ENCODE results near the gene TIMM10. TPM values are rescaled to one million over a fixed set of nuclear protein-coding genes. Genes with fewer than 3 reads are reported as not detected.

Gene TIMM10
- 10 to 100 TPM; 16.8 to 39.6 (median 19.6) TPM for total RNA-seq

DNA sequence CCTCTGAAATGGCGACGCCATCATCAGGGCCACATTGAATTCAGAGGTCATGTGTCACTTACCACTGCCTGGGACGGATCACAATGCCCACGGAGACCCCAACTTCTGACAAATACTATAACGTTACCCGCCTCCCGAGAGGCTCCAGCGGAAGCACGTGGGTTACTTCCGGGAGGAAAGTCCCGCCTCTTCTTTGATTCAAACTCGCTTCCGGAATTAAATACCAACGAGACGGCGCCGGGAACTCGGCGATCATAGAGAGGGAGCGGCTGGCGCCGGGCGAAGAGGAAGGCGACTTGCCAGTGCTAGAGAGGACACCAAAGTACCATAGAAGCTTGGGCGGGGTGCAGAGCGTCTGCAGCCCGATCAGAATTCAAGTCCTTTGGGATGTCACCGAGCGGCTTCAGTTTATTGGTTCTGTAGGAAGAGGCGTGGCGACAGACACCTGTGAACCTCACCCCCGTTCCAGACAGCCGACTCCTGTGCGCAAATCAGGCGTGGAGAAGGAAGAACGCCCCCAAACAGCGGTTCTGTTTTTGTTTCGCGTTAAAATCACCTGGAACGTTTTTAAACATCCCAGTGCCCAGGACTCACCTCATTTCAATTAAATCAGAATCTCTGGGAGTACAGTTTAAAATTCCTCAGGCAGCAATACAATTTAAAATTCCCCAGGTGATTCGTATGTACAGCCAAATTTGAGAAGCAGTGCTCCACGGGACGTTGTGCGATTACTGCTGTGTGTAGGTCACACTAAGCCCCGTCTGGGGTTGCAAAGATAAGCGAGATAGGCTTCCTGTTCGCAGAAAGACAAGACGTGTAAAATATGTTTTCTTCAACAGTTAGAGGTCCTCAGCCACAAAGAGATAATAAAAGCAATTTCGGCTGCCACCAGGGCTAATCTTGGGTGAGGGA lies at the start of gene TIMM10:
TIMM10 (minus strand) TSS at position 159 of the 912 bp plus-strand sequence. CDS start 565 bp downstream, outside the sequence.
- H3K27me3 ChIP-seq = no peaks in the 10 kb centered on the region
- H3K4me1 ChIP-seq = peaks cover 0 to 9% (median 6%) of the 10 kb centered on the region in 4 donors
- TF ChIP-seq CTCF (IDR thresholded peaks at IDR 0.05) (peak in 1 of 6 experiments; percentile 9), POLR2A (IDR thresholded peaks at IDR 0.05) (peak in 1 of 2 donors; percentile 74)
- peaks cover 0 to 5% (median 0%) of the 10 kb centered on the region in 3 donors for H3K36me3 ChIP-seq
- H3K9me3 ChIP-seq = no peaks in the 10 kb centered on the region
- H3K4me3 ChIP-seq = peak within 1 kb of the TSS; percentile 59 to 83 (median 68)
- peak; percentile 94 to 99 (median 95) for DNase-seq
- peak within 1 kb of the TSS; percentile 70 to 78 (median 76) for H3K27ac ChIP-seq

GRCh38 chr11:57574061-57574460 lies 43.5 kb upstream of the TIMM10 start:
- DNase-seq = no peak
- Histone ChIP-seq H3K9me3 (no peaks in the 10 kb centered on the region), H3K4me1 (no peaks in the 10 kb centered on the region), H3K4me3 (no peak overlapping the region), H3K27ac (no peak overlapping the region), H3K27me3 (no peaks in the 10 kb centered on the region), H3K36me3 (no peaks in the 10 kb centered on the region)
- TF ChIP-seq POLR2A (IDR thresholded peaks at IDR 0.05) (no peak), CTCF (IDR thresholded peaks at IDR 0.05) (no peak)

DNA sequence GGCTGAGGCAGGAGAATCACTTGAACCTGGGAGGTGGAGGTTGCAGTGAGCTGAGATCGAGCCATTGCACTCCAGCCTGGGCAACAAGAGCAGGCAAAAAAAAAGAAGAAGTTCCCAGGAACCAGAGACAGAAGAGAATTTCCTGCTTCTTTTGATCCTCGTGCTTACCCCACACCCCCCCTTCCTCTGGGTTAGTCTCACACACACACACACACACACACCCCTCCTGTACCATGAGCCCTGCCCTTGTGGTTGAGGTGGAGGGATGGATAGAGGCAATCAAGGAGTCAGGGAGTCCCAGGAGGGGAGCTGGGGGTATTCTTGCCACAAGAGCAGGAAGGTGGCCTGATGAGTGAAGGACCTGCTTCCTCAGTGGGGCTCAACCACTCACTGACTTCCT lies 41.1 kb upstream of the TIMM10 start:
- Histone ChIP-seq H3K36me3 (no peaks in the 10 kb centered on the region), H3K27me3 (no peaks in the 10 kb centered on the region), H3K4me1 (peaks cover 0 to 3% (median under 1%) of the 10 kb centered on the region in 4 donors), H3K9me3 (no peaks in the 10 kb centered on the region), H3K27ac (no peak overlapping the region), H3K4me3 (no peak overlapping the region)
- TF ChIP-seq POLR2A (IDR thresholded peaks at IDR 0.05) (no peak), CTCF (IDR thresholded peaks at IDR 0.05) (no peak)
- no peak for DNase-seq

GRCh38 chr11:57568330-57568766 lies 37.8 kb upstream of the TIMM10 start:
- no peak for DNase-seq
- TF ChIP-seq CTCF (IDR thresholded peaks at IDR 0.05) (peak in 4 of 6 experiments; percentile 82 to 89 (median 84)), POLR2A (IDR thresholded peaks at IDR 0.05) (no peak)
- H3K9me3 ChIP-seq = no peaks in the 10 kb centered on the region

DNA sequence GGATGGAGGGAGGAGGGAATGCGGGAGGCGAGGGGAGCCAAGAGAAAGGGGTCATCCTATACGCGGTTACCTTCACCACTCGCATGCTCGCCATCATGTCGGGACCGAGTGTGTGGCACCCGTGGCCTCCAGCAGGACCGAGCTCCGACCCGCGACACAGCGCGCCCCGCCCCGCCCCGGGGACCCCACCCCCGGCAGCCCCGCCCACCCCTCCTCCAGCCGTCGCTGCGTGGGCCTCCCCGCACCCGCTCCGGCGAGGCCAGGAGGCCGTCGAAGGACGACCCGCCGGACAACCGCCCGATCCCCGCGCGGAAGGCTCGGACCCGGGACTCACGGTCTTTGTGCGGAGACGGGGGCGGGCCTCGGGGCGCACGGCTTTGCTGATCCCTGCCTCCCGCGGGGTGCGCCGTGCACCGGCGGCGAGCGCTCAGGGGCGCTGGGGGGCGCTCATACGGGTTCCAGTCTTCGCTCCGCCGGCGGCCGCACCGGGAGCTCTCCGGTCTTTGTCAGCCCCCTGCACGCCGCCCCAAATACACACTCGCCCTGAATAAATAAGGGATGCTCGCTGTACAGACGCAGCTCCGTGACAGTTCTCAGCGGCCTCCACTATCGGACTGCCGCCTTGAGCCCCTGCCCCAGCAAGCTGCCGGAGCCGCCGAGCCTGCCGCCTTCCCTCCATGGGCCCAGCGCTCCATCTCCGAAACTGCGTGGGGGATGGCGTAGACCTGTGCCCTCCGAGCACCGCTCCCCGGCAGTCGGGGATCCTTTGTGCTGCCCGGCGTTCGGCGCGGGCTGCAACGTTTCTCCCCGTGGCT lies 37.2 kb upstream of the TIMM10 start, which contains the start of gene UBE2L6:
UBE2L6 (minus strand) TSS at position 158 of the 815 bp plus-strand sequence; CDS start at position 97, 61 bp downstream.
- DNase-seq = peak; percentile 78 to 93 (median 89)
- peak within 1 kb of the TSS; percentile 61 to 97 (median 80) for H3K4me3 ChIP-seq
- no peaks in the 10 kb centered on the region for H3K9me3 ChIP-seq
- no peaks in the 10 kb centered on the region for H3K36me3 ChIP-seq
- peaks cover 0 to 13% (median 6%) of the 10 kb centered on the region in 4 donors for H3K4me1 ChIP-seq
- peak within 1 kb of the TSS; percentile 87 to 95 (median 91) for H3K27ac ChIP-seq
- TF ChIP-seq CTCF (IDR thresholded peaks at IDR 0.05) (peak in 2 of 6 experiments; percentile 80 to 89), POLR2A (IDR thresholded peaks at IDR 0.05) (peak in 1 of 2 donors; percentile 25)
- H3K27me3 ChIP-seq = no peaks in the 10 kb centered on the region

More at GRCh38 chr11:57568330-57568766, 37.8 kb upstream of the TIMM10 start:
- Histone ChIP-seq H3K27me3 (no peaks in the 10 kb centered on the region), H3K27ac (peak overlapping the region; percentile 87 to 95 (median 91)), H3K36me3 (no peaks in the 10 kb centered on the region), H3K4me3 (peak overlapping the region; percentile 61 to 97 (median 80)), H3K4me1 (peaks cover 0 to 13% (median 6%) of the 10 kb centered on the region in 4 donors)
